H4 (cell line): ENCODE data around the gene DNAJC24. TPM values are rescaled to one million over a fixed set of nuclear protein-coding genes. Genes with fewer than 3 reads are reported as not detected.

ENCODE experiments used
- DNase-seq: peaks from one replicate; pipeline ENCODE4 v3.0.0-alpha.2; 2015; ENCODE audit warnings: low spot score
- total RNA-seq: library from RNA; depleted of rRNA; stranded (reverse); fragments of >200 nt; shearing (Covaris generic); gene quantifications from 2 replicates; pipeline ENCODE4 v1.2.3, GENCODE V29; 2014

Gene DNAJC24
- total RNA-seq, 1 experiment from 2014 or later = 14.2 TPM

- DNase-seq = no peak
Observed at GRCh38 chr11:31415435-31415834, 45.8 kb downstream of the DNAJC24 start.

- DNase-seq = no peak
Observed at GRCh38 chr11:31417357-31417756, 47.7 kb downstream of the DNAJC24 start.

- DNase-seq = no peak
Observed at GRCh38 chr11:31417816-31418215, 48.2 kb downstream of the DNAJC24 start.

- DNase-seq = no peak
Observed at GRCh38 chr11:31419138-31419537, 49.5 kb downstream of the DNAJC24 start.

- DNase-seq = no peak
Observed at GRCh38 chr11:31419669-31420068, 50.0 kb downstream of the DNAJC24 start.

GRCh38 chr11:31421820-31422219 lies 52.2 kb downstream of the DNAJC24 start:
- no peak for DNase-seq

- no peak for DNase-seq
Observed at GRCh38 chr11:31422703-31423102, 53.0 kb downstream of the DNAJC24 start.

- DNase-seq = no peak
Observed at GRCh38 chr11:31424652-31425051, 55.0 kb downstream of the DNAJC24 start.

- no peak for DNase-seq
Observed at GRCh38 chr11:31433851-31434250, 64.2 kb downstream of the DNAJC24 start.

- DNase-seq = peak; percentile 11
Observed at GRCh38 chr11:31437742-31438435, 68.2 kb downstream of the DNAJC24 start.

GRCh38 chr11:31441296-31441695 lies 71.6 kb downstream of the DNAJC24 start:
- DNase-seq = no peak

GRCh38 chr11:31442086-31442485 lies 72.4 kb downstream of the DNAJC24 start:
- no peak for DNase-seq

GRCh38 chr11:31443802-31444201 lies 74.1 kb downstream of the DNAJC24 start:
- no peak for DNase-seq

GRCh38 chr11:31445621-31446020 lies 76.0 kb downstream of the DNAJC24 start:
- no peak for DNase-seq

- DNase-seq = no peak
Observed at GRCh38 chr11:31449040-31449439, 79.4 kb downstream of the DNAJC24 start.

- DNase-seq = no peak
Observed at GRCh38 chr11:31450841-31451240, 81.2 kb downstream of the DNAJC24 start.

- no peak for DNase-seq
Observed at GRCh38 chr11:31455177-31455576, 85.5 kb downstream of the DNAJC24 start.

GRCh38 chr11:31464436-31464835 lies 94.8 kb downstream of the DNAJC24 start:
- no peak for DNase-seq

- no peak for DNase-seq
Observed at GRCh38 chr11:31474083-31474482, 104.4 kb downstream of the DNAJC24 start.

GRCh38 chr11:31477528-31478222 lies 108.0 kb downstream of the DNAJC24 start:
- DNase-seq = no peak

- no peak for DNase-seq
Observed at GRCh38 chr11:31478223-31478590, 108.5 kb downstream of the DNAJC24 start.

GRCh38 chr11:31479066-31479465 lies 109.4 kb downstream of the DNAJC24 start:
- DNase-seq = no peak

- DNase-seq = no peak
Observed at GRCh38 chr11:31480930-31481329, 111.3 kb downstream of the DNAJC24 start.
